ENCODE data around the gene MMRN2. TPM values are rescaled to one million over a fixed set of nuclear protein-coding genes. Genes with fewer than 3 reads are reported as not detected.

Gene MMRN2
- total RNA-seq, 4 donors from 2014 or later, result 29.3 to 148 (median 78.2) TPM

- DNase-seq (ENCODE audit: low spot score), result no peak
- no peak for TF ChIP-seq CTCF (IDR thresholded peaks at IDR 0.05)
- ATAC-seq (ENCODE audit: low FRiP score), result no peak
These were observed 10.1 kb upstream of the MMRN2 start for GRCh38 chr10:86967481-86967941.

- DNase-seq (ENCODE audit: low spot score) (no peak), ATAC-seq (ENCODE audit: low FRiP score) (no peak)
- no peak for TF ChIP-seq CTCF (IDR thresholded peaks at IDR 0.05)
These were observed 8.7 kb upstream of the MMRN2 start for GRCh38 chr10:86965986-86966654.

GRCh38 chr10:86964847-86965190 is 7.4 kb upstream of the MMRN2 start:
- DNase-seq (ENCODE audit: low spot score) (no peak), ATAC-seq (ENCODE audit: low FRiP score) (no peak)
- TF ChIP-seq CTCF (IDR thresholded peaks at IDR 0.05), result no peak

GRCh38 chr10:86964061-86964846 is 6.8 kb upstream of the MMRN2 start:
- no peak for ATAC-seq (ENCODE audit: low FRiP score)
- no peak for DNase-seq (ENCODE audit: low spot score)
- TF ChIP-seq CTCF (IDR thresholded peaks at IDR 0.05), result no peak

- DNase-seq (ENCODE audit: low spot score) (no peak), ATAC-seq (ENCODE audit: low FRiP score) (no peak)
- no peak for TF ChIP-seq CTCF (IDR thresholded peaks at IDR 0.05)
These were observed 6.0 kb upstream of the MMRN2 start for GRCh38 chr10:86963341-86963919.

- no peak for TF ChIP-seq CTCF (IDR thresholded peaks at IDR 0.05)
- DNase-seq (ENCODE audit: low spot score) (no peak), ATAC-seq (ENCODE audit: low FRiP score) (no peak)
These were observed 5.5 kb upstream of the MMRN2 start for GRCh38 chr10:86962981-86963310.
